ENCODE results near the gene SLX4IP.

GRCh38 chr20:10643560-10643873 is 208.4 kb downstream of the SLX4IP start:
- TF ChIP-seq POLR2A (IDR thresholded peaks at IDR 0.05) (no peak), CTCF (IDR thresholded peaks at IDR 0.05 in 8 of 11, conservative IDR thresholded peaks at IDR 0.05 in 3 of 11) (no peak)
